ENCODE results near the gene NGDN. TPM values are rescaled to one million over a fixed set of nuclear protein-coding genes. Genes with fewer than 3 reads are reported as not detected.

NGDN gene
- total RNA-seq, 1 donor from 2014 or later, result 67.4 TPM

DNA sequence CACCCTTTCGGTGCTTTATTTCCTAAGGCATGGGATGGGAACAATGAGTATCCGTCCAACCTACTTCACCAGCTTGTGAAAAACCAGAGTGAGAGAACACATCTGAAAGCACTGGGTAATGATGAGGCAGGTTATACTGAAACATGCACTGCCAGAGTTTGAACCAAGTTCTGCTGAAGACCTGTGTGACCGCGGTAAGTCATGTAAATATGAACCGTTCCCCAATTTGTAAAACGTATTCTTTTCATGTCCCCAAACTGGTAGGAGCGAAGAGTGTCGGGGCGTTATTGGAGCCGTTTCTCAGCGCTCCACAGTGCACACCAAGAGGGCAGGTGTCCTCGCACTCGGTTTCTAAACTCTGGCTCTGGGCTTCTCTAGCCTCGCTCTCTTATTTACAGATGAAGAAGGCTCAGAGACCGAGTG lies 788 bp upstream of the NGDN start:
- Histone ChIP-seq H3K27me3 (ENCODE audit: control insufficient read depth, insufficient read depth, low read length) (no peaks in the 10 kb centered on the region), H3K36me3 (ENCODE audit: control insufficient read depth, insufficient read depth, low read length) (peaks cover 6% of the 10 kb centered on the region), H3K4me3 (ENCODE audit: low read depth, low read length) (peak overlapping the region; percentile 24)
- DNase-seq (ENCODE audit: low read depth), result no peak
- TF ChIP-seq, protein P1, sequence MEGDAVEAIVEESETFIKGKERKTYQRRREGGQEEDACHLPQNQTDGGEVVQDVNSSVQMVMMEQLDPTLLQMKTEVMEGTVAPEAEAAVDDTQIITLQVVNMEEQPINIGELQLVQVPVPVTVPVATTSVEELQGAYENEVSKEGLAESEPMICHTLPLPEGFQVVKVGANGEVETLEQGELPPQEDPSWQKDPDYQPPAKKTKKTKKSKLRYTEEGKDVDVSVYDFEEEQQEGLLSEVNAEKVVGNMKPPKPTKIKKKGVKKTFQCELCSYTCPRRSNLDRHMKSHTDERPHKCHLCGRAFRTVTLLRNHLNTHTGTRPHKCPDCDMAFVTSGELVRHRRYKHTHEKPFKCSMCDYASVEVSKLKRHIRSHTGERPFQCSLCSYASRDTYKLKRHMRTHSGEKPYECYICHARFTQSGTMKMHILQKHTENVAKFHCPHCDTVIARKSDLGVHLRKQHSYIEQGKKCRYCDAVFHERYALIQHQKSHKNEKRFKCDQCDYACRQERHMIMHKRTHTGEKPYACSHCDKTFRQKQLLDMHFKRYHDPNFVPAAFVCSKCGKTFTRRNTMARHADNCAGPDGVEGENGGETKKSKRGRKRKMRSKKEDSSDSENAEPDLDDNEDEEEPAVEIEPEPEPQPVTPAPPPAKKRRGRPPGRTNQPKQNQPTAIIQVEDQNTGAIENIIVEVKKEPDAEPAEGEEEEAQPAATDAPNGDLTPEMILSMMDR (IDR thresholded peaks at IDR 0.05; ENCODE audit: insufficient read depth, low read length, severe bottlenecking), result no peak
- no peak for FAIRE-seq

DNA sequence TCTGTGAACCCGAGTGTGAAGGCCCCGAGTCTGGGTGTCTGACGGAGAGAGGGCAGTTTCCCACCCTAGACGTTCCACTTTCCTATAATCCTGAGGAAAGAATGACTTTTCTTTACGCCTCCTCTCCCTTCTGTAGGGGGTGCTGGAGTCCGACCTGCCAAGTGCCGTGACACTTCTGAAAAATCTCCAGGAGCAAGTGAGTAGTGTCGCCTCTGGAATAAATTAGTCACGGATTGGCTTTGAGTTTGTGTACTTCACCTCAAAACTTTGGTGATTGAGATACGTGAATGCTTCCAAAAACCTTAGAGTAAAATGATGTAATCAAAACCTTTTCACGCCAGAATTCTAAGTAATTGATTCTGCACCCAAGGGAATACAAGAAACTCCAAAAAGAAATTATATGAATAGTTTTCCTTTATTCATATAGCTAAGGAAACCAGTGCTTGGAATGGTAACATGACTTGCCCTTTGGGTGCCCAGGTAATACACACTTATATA lies 452 bp downstream of the NGDN start:
- no peak for FAIRE-seq
- TF ChIP-seq, protein P1 (IDR thresholded peaks at IDR 0.05; ENCODE audit: insufficient read depth, low read length, severe bottlenecking), result no peak

DNA sequence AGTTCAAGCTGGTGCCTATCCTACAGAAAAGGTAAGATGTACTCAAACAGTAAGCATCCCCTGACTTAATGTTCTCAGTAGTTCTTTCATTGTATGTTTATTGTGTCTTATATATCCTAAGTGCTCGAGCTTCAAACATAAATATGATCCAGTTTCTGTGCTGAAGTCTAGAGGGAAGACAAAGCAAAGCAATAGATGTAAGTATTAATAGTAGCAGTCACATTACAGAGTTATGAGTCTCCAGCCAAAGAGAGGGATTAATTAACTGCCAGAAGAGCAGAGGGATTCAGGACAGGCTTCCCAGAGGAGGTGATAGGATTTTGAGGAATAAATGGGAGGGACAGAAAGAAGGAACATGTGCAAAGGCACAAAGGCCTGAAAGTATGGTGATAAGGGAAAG lies 1.4 kb downstream of the NGDN start:
- Histone ChIP-seq H3K36me3 (ENCODE audit: control insufficient read depth, insufficient read depth, low read length) (peaks cover 16% of the 10 kb centered on the region), H3K27me3 (ENCODE audit: control insufficient read depth, insufficient read depth, low read length) (no peaks in the 10 kb centered on the region), H3K4me3 (ENCODE audit: low read depth, low read length) (no peak overlapping the region)
- no peak for FAIRE-seq
- no peak for DNase-seq (ENCODE audit: low read depth)
- TF ChIP-seq, protein P1 (IDR thresholded peaks at IDR 0.05; ENCODE audit: insufficient read depth, low read length, severe bottlenecking), result no peak

More for the DNA sequence above, 452 bp downstream of the NGDN start:
- Histone ChIP-seq H3K36me3 (ENCODE audit: control insufficient read depth, insufficient read depth, low read length) (peaks cover 7% of the 10 kb centered on the region), H3K4me3 (ENCODE audit: low read depth, low read length) (peak overlapping the region; percentile 87), H3K27me3 (ENCODE audit: control insufficient read depth, insufficient read depth, low read length) (no peaks in the 10 kb centered on the region)
- DNase-seq (ENCODE audit: low read depth), result no peak

DNA sequence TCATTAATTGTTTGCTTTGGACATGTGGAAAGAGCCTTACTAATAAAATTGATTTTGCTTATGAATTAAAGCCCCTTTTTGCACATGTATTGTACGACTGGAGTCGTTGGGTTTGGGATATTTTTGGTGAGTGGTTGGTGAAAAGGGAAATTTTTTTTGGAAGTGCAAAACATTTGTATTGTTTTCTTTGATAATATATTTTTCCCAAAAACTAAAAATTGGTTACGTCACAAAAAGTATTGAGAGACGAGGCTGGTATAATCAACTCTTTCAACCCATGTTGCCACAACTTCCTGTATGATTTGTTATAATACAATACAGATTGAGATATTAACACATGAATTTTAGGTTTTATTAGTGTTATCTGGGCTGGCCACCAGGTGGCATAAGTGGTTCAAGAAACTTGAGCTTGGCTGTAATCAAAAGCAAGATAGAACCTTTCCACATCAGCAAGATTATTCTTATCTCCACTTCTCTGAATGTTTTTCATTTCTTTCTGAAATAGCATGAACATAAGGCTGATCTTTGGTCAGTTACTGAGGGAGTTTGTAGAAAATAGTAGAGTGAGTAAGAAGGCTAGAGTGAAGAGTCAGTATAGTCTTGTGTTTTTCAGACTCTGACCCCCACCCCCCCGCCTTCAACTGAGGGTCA lies 8.7 kb downstream of the NGDN start:
- Histone ChIP-seq H3K4me3 (ENCODE audit: low read depth, low read length) (no peak overlapping the region), H3K27me3 (ENCODE audit: control insufficient read depth, insufficient read depth, low read length) (no peaks in the 10 kb centered on the region), H3K36me3 (ENCODE audit: control insufficient read depth, insufficient read depth, low read length) (peaks cover 21% of the 10 kb centered on the region)
- DNase-seq (ENCODE audit: low read depth), result peak; percentile 62
- FAIRE-seq, result no peak
- TF ChIP-seq, protein P1 (IDR thresholded peaks at IDR 0.05; ENCODE audit: insufficient read depth, low read length, severe bottlenecking), result peak; percentile 43

DNA sequence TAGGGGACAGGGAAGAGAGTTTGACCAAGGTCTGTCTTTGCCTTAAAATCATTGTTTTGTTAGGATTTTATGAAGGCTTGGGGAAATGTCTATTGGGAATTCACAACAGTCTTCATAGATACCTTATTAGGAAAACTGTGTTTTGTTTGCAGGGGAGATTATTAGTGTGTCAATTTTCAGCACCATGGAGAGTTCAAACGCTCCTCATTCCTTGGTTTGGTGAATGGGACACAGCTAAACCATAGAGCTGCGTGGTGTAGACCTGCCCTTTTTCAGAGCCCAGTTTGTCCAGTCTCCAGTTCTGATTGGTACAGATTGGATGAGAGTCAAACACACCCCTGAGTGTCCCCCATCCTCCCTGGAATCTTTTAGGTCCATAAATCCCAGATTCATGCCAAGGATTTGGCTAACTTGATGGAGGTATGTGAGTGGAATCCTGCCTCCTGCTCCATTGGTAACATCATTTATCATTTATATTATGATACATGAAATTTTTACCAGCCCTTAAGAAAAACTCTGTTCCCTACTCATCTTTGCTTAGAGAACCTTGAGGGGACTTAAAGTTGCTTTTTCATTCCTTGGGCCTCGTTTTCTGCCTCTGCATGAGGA lies 12.0 kb downstream of the NGDN start:
- FAIRE-seq (no peak), DNase-seq (ENCODE audit: low read depth) (peak; percentile 7)
- Histone ChIP-seq H3K4me3 (ENCODE audit: low read depth, low read length) (no peak overlapping the region), H3K27me3 (ENCODE audit: control insufficient read depth, insufficient read depth, low read length) (no peaks in the 10 kb centered on the region), H3K36me3 (ENCODE audit: control insufficient read depth, insufficient read depth, low read length) (peaks cover 10% of the 10 kb centered on the region)
- TF ChIP-seq, protein P1 (IDR thresholded peaks at IDR 0.05; ENCODE audit: insufficient read depth, low read length, severe bottlenecking), result no peak

Measured in bronchial epithelial cell (primary cell).